HG02642 (cell line): ENCODE results near the gene NRROS.
A peak's percentile ranks its signal among the peaks of the same experiment; 100 is the strongest.
"Not testable (repeated sequence)": the region's sequence is repeated elsewhere in the genome, so short reads cannot be mapped to it uniquely, and the experiment has no call there.

Source experiments
- ATAC-seq: cut with Tn5 transposase; IDR thresholded peaks from one replicate; pipeline ENCODE4 v1.9.1; 2021; ENCODE audit warnings: mild to moderate bottlenecking; ENCODE audit not compliant: unreplicated experiment, poor library complexity

Gene NRROS

DNA sequence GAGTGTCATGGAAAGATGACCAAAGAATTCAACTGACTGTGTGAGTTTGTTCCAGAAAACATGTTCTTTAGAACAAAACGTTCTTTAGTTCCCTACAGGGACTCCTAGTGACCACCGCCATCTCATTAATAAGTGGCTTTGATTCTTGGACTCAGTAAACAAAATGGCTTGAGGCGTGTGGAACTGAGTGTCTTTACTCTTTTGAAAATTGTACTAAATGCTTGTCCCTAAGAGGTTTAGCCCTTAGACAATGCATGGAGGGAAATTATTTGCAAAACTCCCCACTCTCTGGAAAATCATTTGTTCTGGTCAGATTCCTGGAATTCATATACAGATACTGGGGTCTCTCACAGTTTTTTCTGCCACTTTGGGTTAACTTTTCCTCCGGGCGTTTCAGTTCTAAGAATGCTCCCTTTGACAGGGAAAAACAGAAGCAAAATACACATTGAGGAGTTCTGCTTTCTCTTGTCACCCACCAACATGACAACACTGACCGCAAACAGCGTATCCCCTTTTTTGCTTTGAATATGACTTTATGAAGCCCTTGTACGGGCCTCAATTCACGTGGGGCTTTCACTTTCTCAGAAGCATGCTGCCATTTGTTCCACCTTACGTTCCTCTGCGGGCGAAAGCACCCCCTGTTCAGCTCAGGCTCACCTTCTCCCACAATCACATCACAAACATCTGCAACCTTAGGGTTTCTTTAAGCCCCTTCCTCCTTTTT lies 15.3 kb upstream of the NRROS start:
- ATAC-seq, result no peak

DNA sequence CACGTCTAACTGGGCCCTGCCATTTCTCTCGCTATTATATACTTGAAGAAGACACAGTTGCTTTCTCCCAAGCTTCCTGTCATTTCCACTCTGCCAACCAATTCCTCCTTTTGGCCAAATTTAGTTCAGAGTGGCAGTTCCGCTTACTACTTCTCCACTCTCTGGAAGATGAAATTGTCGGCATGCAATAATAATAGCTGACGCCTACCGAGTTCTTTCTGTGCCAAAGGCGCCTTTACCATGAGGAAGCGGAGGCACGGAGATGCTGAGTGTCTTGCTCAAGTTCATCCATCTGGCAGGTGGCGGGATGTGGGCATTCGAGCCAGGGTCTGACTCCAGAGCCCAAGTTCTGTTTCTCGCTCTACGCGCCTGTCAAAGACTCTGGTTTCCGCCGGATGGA lies 14.6 kb upstream of the NRROS start:
- ATAC-seq, result no peak

DNA sequence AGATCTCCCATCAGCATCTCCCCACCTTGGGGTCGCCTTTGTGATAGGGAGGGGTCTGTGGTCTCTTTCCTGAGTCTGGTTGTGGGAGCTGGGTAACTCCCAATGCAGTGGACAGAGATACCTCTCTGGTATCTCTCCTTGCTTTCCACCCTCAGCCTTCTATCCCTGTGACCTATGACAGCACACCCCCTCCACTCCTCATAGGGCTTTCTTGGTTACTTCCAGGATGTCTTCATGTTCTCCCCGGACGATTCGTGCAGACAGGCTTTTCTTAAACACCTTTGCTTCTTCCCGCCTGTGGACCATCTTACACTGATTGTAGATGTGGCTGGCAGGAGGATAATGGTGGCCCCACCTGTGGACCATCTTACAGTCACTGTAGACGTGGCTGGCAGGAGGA lies 14.2 kb upstream of the NRROS start:
- no peak for ATAC-seq

DNA sequence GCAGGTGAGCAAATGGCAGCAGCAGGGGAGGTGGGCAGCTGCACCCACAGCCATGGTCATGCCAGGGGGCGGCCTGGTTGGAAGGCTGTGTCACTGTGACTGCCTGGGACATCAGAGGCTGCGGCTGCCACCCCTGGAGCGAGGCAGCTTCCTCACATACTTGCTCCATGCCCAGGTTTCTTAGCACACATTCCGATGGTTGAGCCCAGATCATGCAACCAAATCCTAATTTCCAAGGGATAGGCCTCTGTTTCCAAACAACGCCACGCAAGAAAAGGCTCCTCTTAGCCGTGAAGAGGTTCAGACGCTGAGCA lies 11.6 kb upstream of the NRROS start:
- no peak for ATAC-seq

DNA sequence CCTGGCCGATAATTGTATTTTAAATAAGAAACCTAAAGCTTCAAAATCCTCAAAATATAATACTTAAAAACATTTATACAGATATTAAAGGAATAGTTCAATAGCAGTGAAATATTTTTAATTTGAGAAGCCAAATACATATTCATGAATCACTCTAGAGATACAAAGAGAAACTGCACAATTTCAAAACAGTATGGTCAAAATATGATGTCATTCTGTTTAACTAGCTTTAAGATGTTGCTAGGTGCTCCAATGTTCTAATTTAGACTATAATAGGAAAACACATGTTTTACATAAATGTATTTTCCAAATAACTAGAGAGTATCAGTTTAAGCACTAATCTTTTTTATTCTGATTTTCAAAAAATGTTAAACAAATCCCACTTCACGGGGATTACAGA lies 10.3 kb upstream of the NRROS start:
- no peak for ATAC-seq

DNA sequence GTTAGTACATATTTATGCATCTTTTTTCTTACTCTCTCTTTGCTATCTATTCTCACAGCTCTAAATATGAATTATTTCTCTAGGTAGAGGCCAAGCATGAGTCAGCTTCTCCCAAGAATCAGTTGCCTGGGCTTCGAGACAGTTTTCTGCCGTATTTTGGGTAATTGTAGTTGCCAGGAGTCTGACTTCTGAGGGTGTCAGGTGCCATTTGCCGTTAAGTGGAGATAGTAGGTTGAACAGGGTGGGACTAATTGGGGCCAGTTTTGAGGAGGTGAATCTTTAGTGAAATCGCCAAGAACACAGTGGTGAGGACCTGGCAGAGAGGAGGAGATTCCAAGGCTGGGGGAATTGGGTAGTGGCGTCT lies 7.8 kb upstream of the NRROS start:
- ATAC-seq, result no peak

DNA sequence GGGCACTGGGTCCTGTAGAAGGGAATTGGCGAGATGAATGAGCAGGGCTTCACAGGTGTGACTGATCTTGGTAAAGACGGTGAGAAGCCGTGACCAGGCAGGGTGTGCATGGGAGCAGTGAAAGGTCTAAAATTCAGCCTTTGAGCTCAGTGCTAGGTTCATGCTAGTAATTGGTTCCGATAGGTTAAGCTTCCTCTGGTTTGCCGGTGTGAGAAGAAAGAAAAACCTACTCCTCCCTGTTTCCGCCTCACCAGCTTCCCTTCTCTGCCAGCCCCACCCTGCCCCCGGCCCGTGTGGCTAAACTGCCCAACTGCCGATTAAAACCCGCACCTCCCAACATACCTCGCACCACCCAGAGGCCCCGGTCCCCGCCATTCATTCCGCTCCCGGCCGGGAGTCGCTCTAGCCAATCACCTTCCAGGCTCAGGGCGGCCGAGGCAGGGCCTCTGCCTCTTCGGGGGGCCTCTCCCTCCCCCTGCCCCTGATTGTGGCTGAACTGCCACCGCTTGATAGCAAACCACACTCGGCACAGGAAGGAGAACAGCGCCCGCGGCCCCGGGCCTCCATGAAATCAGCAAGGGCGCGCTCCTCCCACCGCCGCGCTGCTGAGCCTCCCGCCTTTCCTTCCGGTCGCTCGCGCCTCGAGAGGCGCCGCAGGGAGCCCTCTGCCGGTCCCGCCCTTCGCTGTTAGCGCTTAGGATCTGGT lies 7.3 kb upstream of the NRROS start:
- ATAC-seq, result peak; percentile 82

DNA sequence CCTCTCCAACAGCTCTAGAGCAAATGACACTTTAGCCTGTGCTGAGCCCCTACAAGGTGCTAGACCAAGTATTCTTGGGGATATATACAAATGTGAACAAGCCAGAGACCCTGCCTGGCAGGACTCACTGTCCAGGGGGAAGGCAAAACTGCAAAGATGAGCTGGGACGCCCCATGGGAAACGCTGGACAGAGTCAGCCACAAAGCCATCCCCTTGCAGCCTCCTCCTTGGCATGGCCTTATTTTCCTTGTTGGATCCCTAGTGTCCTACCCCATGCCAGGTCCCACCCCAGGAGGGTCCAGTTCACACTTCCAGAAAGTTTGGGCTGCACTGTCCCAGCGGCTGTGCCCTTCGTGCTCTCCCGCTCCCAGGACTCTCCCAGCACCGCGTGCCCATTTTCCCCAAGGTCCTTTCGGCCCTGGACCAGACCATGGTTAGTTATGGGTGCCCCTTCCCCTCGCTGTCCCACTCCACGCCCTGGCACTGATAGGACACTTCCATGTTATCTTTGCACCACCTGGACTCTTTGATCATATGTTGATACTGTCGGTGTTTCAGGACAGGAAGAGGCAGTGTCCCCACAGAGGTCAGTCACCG lies 5.8 kb upstream of the NRROS start:
- ATAC-seq, result no peak

DNA sequence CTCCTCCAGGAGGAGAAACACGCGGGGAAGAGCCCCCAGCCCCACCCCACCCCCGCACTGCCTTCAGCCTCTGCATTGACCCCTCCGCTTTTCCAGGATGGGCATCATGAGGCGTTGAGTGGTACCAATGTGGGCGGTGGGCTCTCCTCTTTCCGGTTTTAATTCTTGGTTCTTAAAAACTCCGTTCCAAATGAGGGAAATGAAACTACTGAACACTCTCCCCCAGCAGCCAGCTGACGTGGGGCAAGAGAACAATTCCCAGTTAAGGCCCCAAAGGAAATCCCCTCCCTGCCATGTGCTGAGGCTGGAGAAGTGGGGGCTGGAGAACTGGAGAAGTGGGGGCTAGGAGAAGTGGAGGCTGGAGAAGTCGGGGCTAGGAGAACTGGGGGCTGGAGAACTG lies 5.3 kb upstream of the NRROS start:
- ATAC-seq, result no peak

DNA sequence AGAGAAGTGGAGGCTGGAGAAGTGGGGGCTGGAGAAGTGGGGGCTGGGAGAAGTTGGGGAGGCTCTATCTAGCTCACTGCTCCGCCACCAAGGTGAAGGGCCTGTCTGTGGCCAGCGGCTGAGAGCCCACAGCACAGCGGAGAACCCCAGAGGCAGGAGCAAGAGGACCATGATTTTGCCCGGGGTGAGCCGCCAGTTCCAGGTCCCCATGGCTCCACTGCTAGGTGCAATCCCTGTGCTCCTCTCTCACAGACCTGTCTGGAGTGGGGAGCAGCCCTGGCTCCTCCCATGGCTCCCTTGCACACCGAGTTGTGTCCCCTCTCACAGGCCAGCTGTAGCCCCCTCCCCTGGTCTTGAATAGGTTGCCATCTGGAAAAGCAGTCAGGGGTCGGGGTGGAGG lies 4.7 kb upstream of the NRROS start:
- ATAC-seq, result no peak

DNA sequence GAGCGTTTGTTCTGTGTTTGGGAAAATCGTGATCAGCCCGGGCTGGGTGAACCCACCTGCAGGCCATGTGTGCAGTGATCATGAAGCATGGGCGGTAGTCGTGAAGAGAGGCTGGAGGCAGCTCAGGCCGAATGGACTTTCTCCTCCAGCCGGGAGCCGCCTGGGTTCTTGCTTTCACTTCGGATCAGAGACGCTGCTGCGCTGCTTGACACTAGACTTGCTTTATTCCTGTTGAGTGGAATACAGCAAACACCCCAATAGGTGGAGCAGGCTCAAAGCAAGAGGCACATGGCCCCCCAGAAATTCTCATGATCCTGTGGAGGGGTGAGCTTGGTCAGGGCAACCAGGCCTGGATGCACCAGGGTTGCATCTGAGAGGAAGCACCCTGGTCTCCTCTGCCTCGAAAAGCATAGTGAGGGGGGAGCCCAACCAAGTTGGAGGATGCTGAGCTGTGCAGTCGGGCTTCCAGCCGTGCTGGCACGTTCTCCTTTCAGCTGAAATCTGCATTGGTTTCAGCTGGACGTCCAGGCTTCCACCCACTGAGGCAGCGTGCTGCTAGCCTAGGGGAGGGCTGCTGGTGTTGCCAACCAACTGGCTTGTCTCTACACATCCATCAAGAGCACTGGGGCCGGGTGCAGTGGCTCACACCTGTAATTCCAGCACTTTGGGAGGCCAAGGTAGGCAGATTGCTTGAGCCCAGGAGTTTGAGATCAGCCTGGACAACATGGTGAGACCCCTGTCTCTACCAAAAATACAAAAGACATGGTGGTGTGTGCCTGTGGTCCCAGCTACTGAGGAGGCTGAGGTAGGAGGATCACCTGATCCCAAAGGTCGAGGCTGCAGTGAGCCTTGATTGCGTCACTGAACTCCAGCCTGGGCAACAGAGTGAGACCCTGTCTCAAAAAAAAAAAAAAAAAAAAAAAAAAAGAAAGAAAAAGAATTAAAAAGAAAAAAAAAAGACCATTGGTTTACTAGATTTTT lies 2.8 kb upstream of the NRROS start:
- no peak for ATAC-seq

DNA sequence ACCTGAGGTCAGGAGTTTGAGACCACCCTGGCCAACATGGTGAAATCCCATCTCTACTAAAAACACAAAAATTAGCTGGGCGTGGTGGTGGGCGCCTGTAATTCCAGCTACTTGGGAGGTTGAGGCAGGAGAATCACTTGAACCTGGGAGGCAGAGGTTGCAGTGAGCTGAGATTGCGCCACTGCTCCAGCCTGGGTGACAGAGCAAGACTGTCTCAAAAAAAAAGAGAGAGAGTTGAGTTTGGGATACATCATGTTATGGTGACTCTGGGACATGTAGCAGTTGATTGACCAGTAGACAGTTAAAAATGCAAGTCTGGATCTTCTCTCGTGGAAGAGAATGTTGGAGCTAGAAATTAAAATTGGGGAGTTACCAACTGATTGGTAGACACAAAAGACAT lies 1.6 kb upstream of the NRROS start:
- ATAC-seq, result not testable (repeated sequence)

DNA sequence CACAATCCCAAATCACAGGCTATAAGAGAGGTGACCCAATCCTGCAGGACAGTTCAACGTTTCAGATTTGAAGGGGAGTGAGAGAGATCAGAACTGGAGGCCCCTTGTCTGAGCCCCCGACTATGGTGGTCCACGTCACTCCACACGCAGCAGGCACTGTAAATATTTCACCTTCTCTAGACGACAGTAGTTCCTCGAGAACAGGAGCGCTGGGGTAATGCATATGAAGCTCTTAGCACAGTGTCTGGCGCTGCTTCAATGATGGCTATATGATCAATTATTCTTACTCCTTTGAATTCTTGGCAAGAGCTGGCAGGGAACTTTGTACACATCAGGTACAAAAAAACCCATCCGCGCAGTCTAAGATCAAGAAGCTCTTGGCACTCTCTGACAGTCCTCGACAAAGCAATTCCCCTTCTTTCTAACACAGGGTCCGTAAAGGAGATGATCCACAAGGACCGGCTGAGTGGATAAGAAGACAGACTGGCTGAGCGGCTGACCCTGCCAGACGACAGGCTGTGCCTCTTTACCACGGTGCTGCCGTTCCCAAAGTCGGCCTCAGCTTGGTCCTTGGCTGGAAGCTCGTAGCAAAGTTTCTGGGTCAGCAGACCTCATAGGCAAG lies 522 bp upstream of the NRROS start:
- ATAC-seq, result peak; percentile 0

DNA sequence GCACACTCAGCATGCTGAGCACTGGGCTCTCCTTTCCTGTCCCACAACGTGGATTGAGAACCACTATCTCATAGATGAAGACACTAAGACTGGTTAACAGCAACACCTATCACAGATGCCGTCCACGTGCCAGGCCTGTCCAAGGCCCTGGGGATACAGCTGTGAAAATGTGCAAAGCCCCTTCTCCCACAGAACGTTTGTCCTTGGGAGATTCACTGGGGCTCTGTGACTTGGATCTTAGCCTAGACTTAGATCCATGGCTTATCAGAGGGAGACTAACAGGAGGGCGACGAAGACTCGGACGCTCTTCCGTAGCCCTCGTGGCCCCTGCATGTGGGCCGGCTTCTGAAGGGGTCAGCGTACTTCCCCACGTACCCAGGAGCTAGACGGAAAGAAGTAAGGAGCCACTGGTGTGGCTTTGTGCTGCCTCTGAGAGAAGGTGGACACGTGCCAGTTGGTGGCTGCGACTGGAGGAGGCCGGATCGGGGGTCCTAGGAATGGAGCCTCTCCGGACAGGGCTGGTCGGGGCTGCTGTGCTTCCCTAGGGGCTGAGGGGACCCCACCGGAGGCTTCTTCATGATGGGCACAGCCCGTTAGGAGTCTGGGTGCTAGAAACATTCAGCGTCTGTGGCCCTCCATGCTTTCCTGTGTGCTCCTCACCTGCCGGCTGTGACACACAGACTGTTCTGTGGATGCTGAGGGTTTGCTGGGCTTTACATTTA lies 964 bp downstream of the NRROS start:
- no peak for ATAC-seq

DNA sequence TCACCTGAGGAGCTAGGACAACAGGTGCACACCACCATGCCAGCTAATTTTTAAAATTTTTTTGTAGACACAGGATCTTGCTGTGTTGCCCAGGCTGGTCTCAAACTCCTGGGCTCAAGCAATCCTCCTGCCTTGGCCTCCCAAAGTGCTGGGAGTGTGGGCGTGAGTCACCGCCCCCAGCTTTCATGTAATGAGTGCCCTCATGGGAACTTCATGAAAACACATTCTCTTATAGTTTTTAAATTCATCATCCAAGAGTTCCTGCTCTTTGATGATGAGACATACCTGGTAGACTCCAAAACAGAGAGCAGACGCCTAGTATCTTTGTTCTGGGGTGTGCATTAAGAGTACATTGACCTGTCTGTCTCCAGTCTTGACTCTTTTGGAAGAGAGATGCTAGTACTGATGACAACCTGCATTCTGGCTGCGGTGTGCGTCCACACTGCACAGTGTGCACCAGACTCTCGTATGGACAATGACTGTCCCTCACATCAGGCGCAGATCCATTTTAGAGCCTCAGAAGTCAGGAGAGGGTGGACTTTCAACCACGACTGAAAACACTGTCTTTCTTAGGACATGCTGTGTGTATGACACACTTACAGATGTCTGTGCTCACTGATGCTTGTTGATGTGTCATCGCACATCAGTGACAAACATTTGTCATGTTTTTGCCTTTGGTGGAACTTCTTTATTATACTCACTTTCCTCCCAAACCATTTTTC lies 2.0 kb downstream of the NRROS start:
- ATAC-seq, result no peak

DNA sequence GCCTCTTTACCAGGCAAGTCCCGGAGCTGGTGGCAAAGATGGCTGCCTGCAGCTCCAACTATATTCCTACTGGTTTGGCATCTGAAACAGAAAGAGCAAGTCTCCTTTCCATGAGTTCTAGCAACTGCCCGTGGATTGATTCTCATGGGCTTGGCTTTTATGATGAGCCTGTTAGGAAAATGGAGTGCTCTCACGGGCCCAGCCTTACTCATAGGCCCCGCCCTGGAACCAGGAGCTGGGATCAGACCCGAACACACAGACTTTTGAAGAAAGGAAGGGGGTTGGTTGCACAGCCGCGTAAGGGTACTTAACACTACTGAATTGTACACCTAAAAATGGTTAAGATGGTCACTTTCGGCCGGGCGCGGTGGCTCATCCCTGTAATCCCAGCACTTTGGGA lies 2.9 kb downstream of the NRROS start:
- ATAC-seq, result no peak

DNA sequence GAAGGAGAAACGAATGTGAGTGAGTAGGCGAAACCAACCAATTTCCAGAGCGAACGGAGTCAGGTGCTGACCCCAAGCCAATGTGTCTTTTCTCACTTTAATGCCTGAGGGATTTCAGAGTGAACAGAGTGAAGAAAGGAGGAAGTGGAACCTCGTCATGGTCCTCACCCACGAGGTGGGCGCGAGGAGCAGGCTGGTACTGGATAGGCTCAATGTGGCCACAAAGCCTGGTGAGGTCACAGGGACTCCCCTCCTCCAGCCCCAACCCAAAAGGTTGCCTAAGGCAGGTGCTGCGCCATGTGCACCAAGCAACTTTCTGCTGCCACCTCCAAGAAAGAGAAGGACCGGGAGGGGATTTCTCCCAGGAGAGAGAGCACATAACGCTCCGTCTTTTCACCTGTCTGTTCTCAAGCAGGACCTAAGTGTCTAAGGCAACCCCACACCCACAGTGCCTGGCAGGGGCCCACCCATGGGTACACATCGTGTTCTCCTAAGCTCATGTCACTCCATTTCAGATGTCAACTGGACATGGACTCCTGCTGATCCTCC lies 3.8 kb downstream of the NRROS start:
- peak; percentile 76 for ATAC-seq

DNA sequence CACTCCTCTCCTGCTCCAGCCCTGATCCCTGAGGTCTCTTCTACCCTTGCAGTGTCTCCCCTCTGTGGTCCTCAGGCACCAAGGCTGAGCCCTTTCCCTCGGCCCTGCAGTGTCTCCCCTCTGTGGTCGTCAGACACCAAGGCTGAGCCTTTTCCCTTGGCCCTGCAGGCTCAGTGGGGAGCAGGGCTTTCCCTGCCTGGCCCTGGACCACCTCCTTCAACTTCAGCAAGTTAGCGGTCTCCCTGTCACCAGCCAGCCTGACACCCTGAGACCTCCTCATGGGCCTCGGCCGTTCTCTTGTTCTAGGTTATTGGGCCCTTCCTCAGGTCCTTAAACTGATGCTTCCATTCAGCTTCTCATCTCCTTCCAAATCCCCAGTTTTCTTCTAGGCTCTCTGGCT lies 4.3 kb downstream of the NRROS start:
- no peak for ATAC-seq

DNA sequence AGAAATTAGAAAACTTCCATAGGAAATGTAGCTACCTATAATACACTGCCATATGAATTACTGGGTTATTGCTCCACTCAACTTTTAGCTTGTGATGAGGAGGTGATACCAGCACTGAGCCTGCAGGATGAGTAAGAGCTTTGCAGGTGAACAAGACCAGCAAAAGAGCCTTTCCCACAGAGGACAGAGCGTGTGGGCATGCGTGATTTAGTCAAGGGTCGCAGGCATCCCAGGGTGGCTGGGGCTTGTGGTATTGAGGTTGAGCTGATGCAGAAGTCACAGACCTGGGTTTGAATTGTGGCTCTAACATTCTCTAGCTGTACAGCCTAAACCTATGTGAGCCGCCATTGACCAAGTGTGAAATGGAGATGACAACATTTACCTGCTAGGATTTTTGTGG lies 5.6 kb downstream of the NRROS start:
- ATAC-seq, result no peak
